Measurements from ENCODE around the gene EFHC2.

DNA sequence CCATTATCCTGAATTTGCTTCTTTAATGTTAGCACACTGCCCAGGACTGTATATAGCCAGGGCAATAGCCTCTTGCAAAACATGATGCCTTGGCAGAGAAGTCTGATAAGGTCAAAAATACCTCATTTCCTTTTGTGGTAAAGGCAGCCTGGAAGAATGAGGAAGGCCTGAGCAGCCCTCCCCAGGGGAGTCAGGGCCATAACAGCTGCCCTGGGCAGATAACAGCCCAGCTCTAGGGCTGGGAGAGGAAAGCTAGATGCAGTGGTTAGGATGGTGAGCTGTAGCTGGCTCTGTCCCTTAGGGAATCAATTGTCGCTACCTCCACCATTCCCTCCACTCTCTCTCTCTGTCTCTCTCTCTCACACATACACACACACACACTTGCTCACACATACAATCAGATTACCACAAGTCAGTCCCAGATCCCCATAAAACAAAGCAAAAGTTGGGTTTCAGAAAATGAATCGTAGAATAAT lies 29.2 kb downstream of the EFHC2 start:
- TF ChIP-seq, protein P1, sequence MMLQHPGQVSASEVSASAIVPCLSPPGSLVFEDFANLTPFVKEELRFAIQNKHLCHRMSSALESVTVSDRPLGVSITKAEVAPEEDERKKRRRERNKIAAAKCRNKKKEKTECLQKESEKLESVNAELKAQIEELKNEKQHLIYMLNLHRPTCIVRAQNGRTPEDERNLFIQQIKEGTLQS (IDR thresholded peaks at IDR 0.05; ENCODE audit: borderline replicate concordance, extremely low read depth, low read depth, low read length) = no peak
- TF ChIP-seq, protein P2, sequence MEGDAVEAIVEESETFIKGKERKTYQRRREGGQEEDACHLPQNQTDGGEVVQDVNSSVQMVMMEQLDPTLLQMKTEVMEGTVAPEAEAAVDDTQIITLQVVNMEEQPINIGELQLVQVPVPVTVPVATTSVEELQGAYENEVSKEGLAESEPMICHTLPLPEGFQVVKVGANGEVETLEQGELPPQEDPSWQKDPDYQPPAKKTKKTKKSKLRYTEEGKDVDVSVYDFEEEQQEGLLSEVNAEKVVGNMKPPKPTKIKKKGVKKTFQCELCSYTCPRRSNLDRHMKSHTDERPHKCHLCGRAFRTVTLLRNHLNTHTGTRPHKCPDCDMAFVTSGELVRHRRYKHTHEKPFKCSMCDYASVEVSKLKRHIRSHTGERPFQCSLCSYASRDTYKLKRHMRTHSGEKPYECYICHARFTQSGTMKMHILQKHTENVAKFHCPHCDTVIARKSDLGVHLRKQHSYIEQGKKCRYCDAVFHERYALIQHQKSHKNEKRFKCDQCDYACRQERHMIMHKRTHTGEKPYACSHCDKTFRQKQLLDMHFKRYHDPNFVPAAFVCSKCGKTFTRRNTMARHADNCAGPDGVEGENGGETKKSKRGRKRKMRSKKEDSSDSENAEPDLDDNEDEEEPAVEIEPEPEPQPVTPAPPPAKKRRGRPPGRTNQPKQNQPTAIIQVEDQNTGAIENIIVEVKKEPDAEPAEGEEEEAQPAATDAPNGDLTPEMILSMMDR (IDR thresholded peaks at IDR 0.05 in 2 of 3, conservative IDR thresholded peaks at IDR 0.05 in 1 of 3; ENCODE audit: control insufficient read depth in 2 of 3, extremely low read depth in 1 of 3, insufficient read depth in 1 of 3, low read depth in 3 of 3, low read length in 3 of 3) = no peak
- TF ChIP-seq SRF (IDR thresholded peaks at IDR 0.05; ENCODE audit: low read depth in 2 of 2, low read length in 2 of 2) = no peak
- no peak for TF ChIP-seq RFX5 (IDR thresholded peaks at IDR 0.05; ENCODE audit: low read depth, low read length)
- no peak for TF ChIP-seq POLR2AphosphoS5 (IDR thresholded peaks at IDR 0.05; ENCODE audit: low read length)

Measured in GM12878 (cell line).